BJ (cell line): Measurements from ENCODE around the gene U2SURP. TPM values are rescaled to one million over a fixed set of nuclear protein-coding genes. Genes with fewer than 3 reads are reported as not detected.

Source experiments
- CTCF ChIA-PET: fragments of 350-600 bp; formaldehyde crosslinking; extraction: SDS; loops from one replicate; lab custom pipeline; 2021; ENCODE audit warnings: antibody characterized with exemption, inconsistent platforms; lab: Yijun Ruan, JAX
- POLR2A ChIA-PET: fragments of 300-600 bp; sonication (Branson Sonifier 250); formaldehyde crosslinking; extraction: SDS; loops from one replicate; lab custom pipeline; 2021; ENCODE audit warnings: antibody characterized with exemption; lab: Charles Lee
- DNase-seq: peaks from one replicate; pipeline ENCODE4 v3.0.0-alpha.2; 2011; ENCODE audit warnings: low read depth
- H3K27me3 ChIP-seq: 2 replicates; pipeline ENCODE4 v1.6.0; 2011; ENCODE audit warnings: low read length; ENCODE audit not compliant: control insufficient read depth, insufficient read depth
- H3K36me3 ChIP-seq: 2 replicates; pipeline ENCODE4 v1.5.1; 2011; ENCODE audit warnings: low read length; ENCODE audit not compliant: control insufficient read depth, insufficient read depth
- H3K4me3 ChIP-seq: 2 replicates; pipeline ENCODE4 v1.5.1; 2011; ENCODE audit warnings: low read depth, mild to moderate bottlenecking, control low read depth, low read length
- CTCF ChIP-seq: IDR thresholded peaks from 2 replicates; pipeline ENCODE4 v1.5.1; 2011; ENCODE audit warnings: low read depth, mild to moderate bottlenecking, control low read depth, inconsistent platforms, low read length, moderate library complexity; ENCODE audit not compliant: insufficient read depth
- polyA plus RNA-seq: library from polyadenylated mRNA; depleted of rRNA; stranded (reverse); fragments of >200 nt; gene quantifications from 2 replicates; pipeline ENCODE4 v1.2.3, GENCODE V29; 2011

U2SURP gene
- polyA plus RNA-seq, 1 experiment, result 22.6 TPM

GRCh38 chr3:143099690-143100089, 98.3 kb downstream of the U2SURP start:
- DNase-seq, result no peak
- no peaks in the 10 kb centered on the region; the same call in 1 of the 2 replicates for H3K27me3 ChIP-seq
- ChIA-PET CTCF (no interaction called here), POLR2A (no interaction called here)
- no peak overlapping the region for H3K4me3 ChIP-seq
- TF ChIP-seq CTCF, result no peak
- no peaks in the 10 kb centered on the region for H3K36me3 ChIP-seq

GRCh38 chr3:143100451-143100850, 99.1 kb downstream of the U2SURP start:
- TF ChIP-seq CTCF, result no peak
- CTCF ChIA-PET, result no interaction called here

GRCh38 chr3:143101792-143102381, 100.5 kb downstream of the U2SURP start:
- CTCF ChIA-PET, result no interaction called here
- Histone ChIP-seq H3K36me3 (no peaks in the 10 kb centered on the region), H3K27me3 (no peaks in the 10 kb centered on the region; the same call in 1 of the 2 replicates), H3K4me3 (no peak overlapping the region)
- no peak for DNase-seq
- no peak for TF ChIP-seq CTCF
- POLR2A ChIA-PET, result no interaction called here

More at GRCh38 chr3:143100451-143100850, 99.1 kb downstream of the U2SURP start:
- POLR2A ChIA-PET, result no interaction called here
- Histone ChIP-seq H3K27me3 (no peaks in the 10 kb centered on the region; the same call in 1 of the 2 replicates), H3K4me3 (no peak overlapping the region), H3K36me3 (no peaks in the 10 kb centered on the region)
- DNase-seq, result no peak

- DNase-seq, result no peak
- Histone ChIP-seq H3K36me3 (no peaks in the 10 kb centered on the region), H3K27me3 (no peaks in the 10 kb centered on the region; the same call in 1 of the 2 replicates), H3K4me3 (no peak overlapping the region)
- POLR2A ChIA-PET, result no interaction called here
- CTCF ChIA-PET, result interaction anchor here (1.0 to 1.1 kb wide), 2 partner anchors 66 to 571 kb away, joined by 3 read pairs; no protein-coding TSS in a partner anchor
- TF ChIP-seq CTCF, result no peak
These were observed 102.3 kb downstream of the U2SURP start for GRCh38 chr3:143103652-143104051.

- ChIA-PET CTCF (no interaction called here), POLR2A (no interaction called here)
- Histone ChIP-seq H3K4me3 (no peak overlapping the region), H3K36me3 (no peaks in the 10 kb centered on the region), H3K27me3 (no peaks in the 10 kb centered on the region)
- TF ChIP-seq CTCF, result no peak
- DNase-seq, result no peak
These were observed 103.8 kb downstream of the U2SURP start for GRCh38 chr3:143105170-143105569.
